ENCODE data around the gene AKAIN1. TPM values are rescaled to one million over a fixed set of nuclear protein-coding genes. Genes with fewer than 3 reads are reported as not detected.

Gene AKAIN1
- total and polyA plus RNA-seq, 8 donors: not detected

DNA sequence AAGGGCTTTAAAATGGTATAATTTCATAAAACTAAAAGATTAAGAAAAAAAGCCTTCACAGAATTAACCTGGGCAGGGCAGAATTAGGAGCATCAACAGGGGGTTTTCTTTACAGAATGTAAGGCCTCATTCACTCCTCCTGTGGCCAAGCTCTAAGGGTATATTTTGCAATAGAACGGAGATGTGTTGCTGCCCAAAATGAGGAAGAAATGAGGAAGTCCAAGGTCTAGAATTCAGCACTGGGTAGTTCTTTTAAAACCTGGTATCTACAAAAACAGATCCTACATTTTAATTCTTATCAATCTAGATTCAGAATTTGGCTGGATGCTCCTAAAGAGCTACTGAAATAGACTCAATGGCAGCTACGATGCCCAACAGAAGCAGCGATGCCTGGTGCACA, 101.8 kb downstream of the AKAIN1 start:
- H3K4me3 ChIP-seq: no peak overlapping the region
- H3K4me1 ChIP-seq: no peaks in the 10 kb centered on the region
- H3K36me3 ChIP-seq: no peaks in the 10 kb centered on the region
- no peaks in the 10 kb centered on the region for H3K27me3 ChIP-seq
- H3K9me3 ChIP-seq: peaks cover 0 to 12% of the 10 kb centered on the region in 2 donors
- no peak for DNase-seq
- H3K27ac ChIP-seq: no peak overlapping the region
- ATAC-seq: no peak
- TF ChIP-seq, protein P1, sequence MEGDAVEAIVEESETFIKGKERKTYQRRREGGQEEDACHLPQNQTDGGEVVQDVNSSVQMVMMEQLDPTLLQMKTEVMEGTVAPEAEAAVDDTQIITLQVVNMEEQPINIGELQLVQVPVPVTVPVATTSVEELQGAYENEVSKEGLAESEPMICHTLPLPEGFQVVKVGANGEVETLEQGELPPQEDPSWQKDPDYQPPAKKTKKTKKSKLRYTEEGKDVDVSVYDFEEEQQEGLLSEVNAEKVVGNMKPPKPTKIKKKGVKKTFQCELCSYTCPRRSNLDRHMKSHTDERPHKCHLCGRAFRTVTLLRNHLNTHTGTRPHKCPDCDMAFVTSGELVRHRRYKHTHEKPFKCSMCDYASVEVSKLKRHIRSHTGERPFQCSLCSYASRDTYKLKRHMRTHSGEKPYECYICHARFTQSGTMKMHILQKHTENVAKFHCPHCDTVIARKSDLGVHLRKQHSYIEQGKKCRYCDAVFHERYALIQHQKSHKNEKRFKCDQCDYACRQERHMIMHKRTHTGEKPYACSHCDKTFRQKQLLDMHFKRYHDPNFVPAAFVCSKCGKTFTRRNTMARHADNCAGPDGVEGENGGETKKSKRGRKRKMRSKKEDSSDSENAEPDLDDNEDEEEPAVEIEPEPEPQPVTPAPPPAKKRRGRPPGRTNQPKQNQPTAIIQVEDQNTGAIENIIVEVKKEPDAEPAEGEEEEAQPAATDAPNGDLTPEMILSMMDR (IDR thresholded peaks at IDR 0.05): no peak
- intact Hi-C loops (cut with DNase I): no loop called here

DNA sequence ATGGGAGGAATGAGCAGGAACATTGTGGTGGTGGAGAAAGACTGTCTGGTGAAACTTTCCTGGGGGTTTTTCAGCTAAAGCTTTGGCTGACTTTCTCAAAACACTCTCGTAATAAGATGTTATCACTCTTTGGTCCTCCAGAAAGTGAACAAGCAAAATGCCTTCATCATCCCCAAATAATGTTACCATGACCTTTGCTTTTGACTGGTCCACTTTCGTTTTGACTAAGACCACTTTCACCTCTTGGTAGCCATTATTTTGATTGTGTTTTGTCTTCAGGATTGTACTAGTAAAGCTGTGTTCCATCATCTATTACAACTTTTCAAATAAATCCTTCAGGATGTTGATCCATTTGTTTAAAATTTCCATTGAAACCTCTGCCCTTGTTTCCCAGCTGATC, 103.2 kb downstream of the AKAIN1 start:
- Histone ChIP-seq H3K4me1 (no peaks in the 10 kb centered on the region), H3K9me3 (peaks cover 0 to 23% of the 10 kb centered on the region in 2 donors), H3K27ac (no peak overlapping the region), H3K27me3 (no peaks in the 10 kb centered on the region), H3K36me3 (no peaks in the 10 kb centered on the region), H3K4me3 (no peak overlapping the region)
- intact Hi-C loops (cut with DNase I): no loop called here
- DNase-seq: no peak
- TF ChIP-seq, protein P1 (IDR thresholded peaks at IDR 0.05): no peak
- ATAC-seq: no peak

Other genes starting within 250 kb of the AKAIN1 start
- 10 to 100 TPM in 1 of 2 donors, 1 to 10 TPM in 1; 8.7 to 14.3 TPM for gene ZBTB14, start 98.5 kb upstream of the AKAIN1 start, total RNA-seq
- 10 to 100 TPM; 19.0 to 22.5 (median 20.4) TPM for gene ZBTB14, start 98.5 kb upstream of the AKAIN1 start, polyA plus RNA-seq (ENCODE audit: insufficient read length in 6 of 6)